ENCODE results near the gene CDK14.

Gene CDK14

DNA sequence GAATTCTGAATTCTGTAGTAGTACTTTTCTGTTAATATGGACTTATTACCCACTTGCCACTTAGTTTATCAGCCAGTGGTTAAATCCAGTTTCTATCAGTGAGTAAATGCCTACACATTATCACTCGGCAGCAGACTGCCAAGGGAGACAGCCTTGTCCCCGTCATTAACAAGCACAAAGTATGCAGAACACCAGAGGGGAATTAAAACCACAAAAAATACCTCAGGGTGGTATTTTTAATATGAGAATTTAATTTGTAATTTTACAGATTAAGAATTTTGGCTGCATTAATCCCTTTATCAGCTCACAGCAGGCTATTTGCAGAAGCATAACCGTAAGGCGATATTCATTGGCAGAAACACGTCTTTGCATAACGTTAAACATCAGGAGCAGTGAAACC is 518.1 kb downstream of the CDK14 start:
- DNase-seq (ENCODE audit: low spot score): no peak
- in situ Hi-C loops (cut with MboI; ENCODE audit: low pct_unique_long_range_greater_than_20kb, low sequenced_read_pairs, unreplicated experiment): no loop called here
- TF ChIP-seq CTCF (IDR thresholded peaks at IDR 0.05; ENCODE audit: extremely low read depth, insufficient read depth, missing control alignments): no peak

- in situ Hi-C loops (cut with MboI; ENCODE audit: low pct_unique_long_range_greater_than_20kb, low sequenced_read_pairs, unreplicated experiment): no loop called here
- no peak for TF ChIP-seq CTCF (IDR thresholded peaks at IDR 0.05; ENCODE audit: extremely low read depth, insufficient read depth, missing control alignments)
- no peak for DNase-seq (ENCODE audit: low spot score)
Observed at GRCh38 chr7:91126762-91127161, 530.6 kb downstream of the CDK14 start.

DNA sequence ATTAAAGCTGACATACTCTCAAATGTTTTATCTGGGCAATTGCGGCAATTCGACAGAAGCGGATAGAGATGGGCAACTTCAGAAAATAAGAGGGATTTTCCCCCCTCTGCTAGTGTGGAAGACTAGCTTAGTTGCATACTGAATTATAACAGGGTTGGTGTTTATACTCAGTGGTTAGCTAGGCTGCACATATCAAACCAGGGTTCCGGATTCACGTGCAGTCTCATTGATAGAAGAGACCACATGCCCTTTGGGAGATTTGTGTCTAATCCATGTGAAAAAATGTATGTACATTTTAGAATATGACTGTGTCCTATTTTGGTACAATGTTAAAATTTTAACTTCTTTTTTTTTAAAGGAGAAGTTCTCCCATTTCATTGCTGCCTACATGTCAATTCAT is 531.2 kb downstream of the CDK14 start:
- TF ChIP-seq CTCF (IDR thresholded peaks at IDR 0.05; ENCODE audit: extremely low read depth, insufficient read depth, missing control alignments): no peak
- in situ Hi-C loops (cut with MboI; ENCODE audit: low pct_unique_long_range_greater_than_20kb, low sequenced_read_pairs, unreplicated experiment): no loop called here
- DNase-seq (ENCODE audit: low spot score): no peak

- no peak for TF ChIP-seq CTCF (IDR thresholded peaks at IDR 0.05; ENCODE audit: extremely low read depth, insufficient read depth, missing control alignments)
- no peak for DNase-seq (ENCODE audit: low spot score)
- in situ Hi-C loops (cut with MboI; ENCODE audit: low pct_unique_long_range_greater_than_20kb, low sequenced_read_pairs, unreplicated experiment): no loop called here
Observed at GRCh38 chr7:91127959-91128358, 531.8 kb downstream of the CDK14 start.

DNA sequence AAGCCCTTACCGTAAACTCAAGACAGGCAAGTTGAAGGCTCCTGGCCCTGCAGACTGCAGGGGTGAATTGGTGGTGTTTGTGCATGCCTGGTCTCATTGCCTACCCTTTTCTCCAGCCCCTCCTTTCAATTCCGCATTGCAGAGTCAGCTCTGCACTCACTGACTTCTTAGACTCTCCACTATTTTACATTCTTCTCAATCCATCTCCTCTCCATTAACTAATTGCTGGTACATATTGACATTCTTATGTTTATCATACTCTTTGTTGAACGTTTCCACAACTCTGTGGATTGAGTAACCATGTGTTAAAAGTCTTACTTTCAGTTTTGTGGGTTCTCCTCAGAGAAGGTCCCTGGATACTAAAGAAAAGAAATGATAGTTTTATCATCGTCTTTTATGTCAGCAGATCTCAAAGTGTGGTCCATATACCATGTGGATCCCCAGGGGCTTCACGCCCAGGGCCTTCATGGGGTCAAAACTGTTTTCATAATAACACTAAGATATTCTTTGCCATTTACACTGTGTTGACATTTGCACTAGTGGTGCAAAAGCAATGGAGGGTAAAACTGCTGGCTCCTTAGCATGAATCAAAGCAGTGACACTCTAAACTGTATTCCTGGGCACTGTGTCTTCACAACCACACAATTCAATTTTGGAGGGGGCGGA is 532.7 kb downstream of the CDK14 start:
- in situ Hi-C loops (cut with MboI; ENCODE audit: low pct_unique_long_range_greater_than_20kb, low sequenced_read_pairs, unreplicated experiment): no loop called here
- DNase-seq (ENCODE audit: low spot score): no peak
- TF ChIP-seq CTCF (IDR thresholded peaks at IDR 0.05; ENCODE audit: extremely low read depth, insufficient read depth, missing control alignments): no peak

- DNase-seq (ENCODE audit: low spot score): no peak
- no peak for TF ChIP-seq CTCF (IDR thresholded peaks at IDR 0.05; ENCODE audit: extremely low read depth, insufficient read depth, missing control alignments)
- in situ Hi-C loops (cut with MboI; ENCODE audit: low pct_unique_long_range_greater_than_20kb, low sequenced_read_pairs, unreplicated experiment): no loop called here
Observed at GRCh38 chr7:91135300-91135699, 539.2 kb downstream of the CDK14 start.
